Spleen (tissue), 7 donors: Measurements from ENCODE around the gene MYO6.

Experiments used
- CTCF ChIP-seq, 11 experiments: fragments of 200-600 bp in 7 of 11; fragments of 450-650 bp in 4 of 11; sonication (generic) in 4 of 11; IDR thresholded peaks in 8 of 11; conservative IDR thresholded peaks in 3 of 11; 1 replicate in 7 of 11; 2 replicates in 4 of 11; pipeline versions ENCODE4 v1.4.0 to v1.8.0; 2016 to 2021; ENCODE audit warnings: antibody characterized with exemption in 11 of 11, inconsistent platforms in 4 of 11, mild to moderate bottlenecking in 1 of 11
- POLR2A ChIP-seq, 3 donors: fragments of 450-650 bp; IDR thresholded peaks; one replicate each; pipeline ENCODE4 v1.5.1; 2017; ENCODE audit warnings: antibody characterized with exemption in 3 of 3, mild to moderate bottlenecking in 1 of 3
- POLR2AphosphoS5 ChIP-seq, 3 donors: sonication (generic); formaldehyde crosslinking; IDR thresholded peaks; one replicate each; pipeline ENCODE4 v1.5.1; 2017; ENCODE audit warnings: antibody characterized with exemption in 3 of 3
- donor health status: DM: no; HTN: no; CAD: no; lungs with moderate emphysema.
- donor health status: DM: no; HTN: no; CAD: no.
- donor health status: DM: no; HTN: no; CAD: no.

GRCh38 chr6:75893058-75893775, 144.2 kb downstream of the MYO6 start:
- TF ChIP-seq CTCF (IDR thresholded peaks at IDR 0.05 in 8 of 11, conservative IDR thresholded peaks at IDR 0.05 in 3 of 11) (peak in 8 of 11 experiments; percentile 29 to 61 (median 56)), POLR2A (IDR thresholded peaks at IDR 0.05) (no peak), POLR2AphosphoS5 (IDR thresholded peaks at IDR 0.05) (no peak)
